Measurements from ENCODE around the gene INPP4B.

DNA sequence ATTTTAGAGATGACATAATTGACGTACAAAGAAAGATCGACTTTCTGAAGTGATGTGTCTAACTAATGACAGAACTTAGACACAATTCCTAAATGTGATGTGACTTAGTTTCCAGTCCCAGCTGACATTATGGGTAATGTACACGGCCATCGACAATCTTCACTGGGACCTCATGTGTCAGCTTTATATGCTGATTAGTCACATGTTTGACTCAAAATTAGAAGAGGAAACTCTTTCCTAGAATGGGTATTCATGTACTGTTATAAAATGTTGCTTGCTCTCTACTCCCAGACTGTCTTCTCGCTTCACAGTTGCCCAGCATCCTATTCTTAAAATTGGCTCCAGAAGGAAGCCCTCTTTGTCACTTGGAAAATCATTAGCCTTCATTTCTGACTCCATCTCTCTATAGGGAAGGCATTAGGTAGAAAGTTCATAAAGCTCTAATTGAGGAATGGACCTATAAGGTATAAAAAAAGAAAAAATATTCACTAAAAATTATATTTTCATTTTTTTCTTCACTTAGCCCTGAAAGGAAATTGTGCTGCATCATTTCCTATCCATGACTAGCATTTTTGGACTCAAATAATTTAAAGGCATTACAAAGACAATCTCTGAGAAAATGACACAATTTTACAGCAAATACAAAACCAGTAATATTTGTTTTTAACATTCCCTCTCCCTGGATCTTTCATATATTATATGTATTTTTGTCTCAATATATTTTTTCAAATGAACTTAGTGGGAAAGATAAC is 554.6 kb downstream of the INPP4B start:
- TF ChIP-seq EZH2 (IDR thresholded peaks at IDR 0.05; ENCODE audit: low read length, missing control alignments) = no peak
- TF ChIP-seq, protein P1, sequence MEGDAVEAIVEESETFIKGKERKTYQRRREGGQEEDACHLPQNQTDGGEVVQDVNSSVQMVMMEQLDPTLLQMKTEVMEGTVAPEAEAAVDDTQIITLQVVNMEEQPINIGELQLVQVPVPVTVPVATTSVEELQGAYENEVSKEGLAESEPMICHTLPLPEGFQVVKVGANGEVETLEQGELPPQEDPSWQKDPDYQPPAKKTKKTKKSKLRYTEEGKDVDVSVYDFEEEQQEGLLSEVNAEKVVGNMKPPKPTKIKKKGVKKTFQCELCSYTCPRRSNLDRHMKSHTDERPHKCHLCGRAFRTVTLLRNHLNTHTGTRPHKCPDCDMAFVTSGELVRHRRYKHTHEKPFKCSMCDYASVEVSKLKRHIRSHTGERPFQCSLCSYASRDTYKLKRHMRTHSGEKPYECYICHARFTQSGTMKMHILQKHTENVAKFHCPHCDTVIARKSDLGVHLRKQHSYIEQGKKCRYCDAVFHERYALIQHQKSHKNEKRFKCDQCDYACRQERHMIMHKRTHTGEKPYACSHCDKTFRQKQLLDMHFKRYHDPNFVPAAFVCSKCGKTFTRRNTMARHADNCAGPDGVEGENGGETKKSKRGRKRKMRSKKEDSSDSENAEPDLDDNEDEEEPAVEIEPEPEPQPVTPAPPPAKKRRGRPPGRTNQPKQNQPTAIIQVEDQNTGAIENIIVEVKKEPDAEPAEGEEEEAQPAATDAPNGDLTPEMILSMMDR (conservative IDR thresholded peaks at IDR 0.05 in 1 of 2, IDR thresholded peaks at IDR 0.05 in 1 of 2; ENCODE audit: low read depth in 1 of 2, low read length in 2 of 2) = no peak

All from fibroblast of lung (primary cell).